HL-60 (cell line): ENCODE results near the gene TMEM171.

Experiments
- DNase-seq, 2 experiments: peaks; one replicate each; pipeline ENCODE4 v3.0.0-alpha.2; 2010 to 2020; ENCODE audit warnings: low read depth in 1 of 2, low spot score in 1 of 2
- H3K27ac ChIP-seq: fragments of 250-450 bp; sonication (Bioruptor Pico); replicated peaks from 2 replicates; pipeline ENCODE4 v1.5.1; 2020; ENCODE audit warnings: mild to moderate bottlenecking, moderate library complexity
- H3K27me3 ChIP-seq: fragments of 250-450 bp; sonication (Bioruptor Pico); 2 replicates; pipeline ENCODE4 v1.5.1; 2021; ENCODE audit warnings: mild to moderate bottlenecking, moderate library complexity; ENCODE audit not compliant: insufficient read depth, poor library complexity, severe bottlenecking
- H3K4me3 ChIP-seq: replicated peaks from 2 replicates; pipeline ENCODE4 v1.5.1; 2011; ENCODE audit warnings: mild to moderate bottlenecking, control low read depth, low read length; ENCODE audit not compliant: insufficient read depth
- GABPA ChIP-seq: IDR thresholded peaks from 2 replicates; pipeline ENCODE4 v1.6.1; 2012; ENCODE audit warnings: low read depth
- POLR2AphosphoS5 ChIP-seq: IDR thresholded peaks from 2 replicates; pipeline ENCODE4 v1.6.1; 2012; ENCODE audit warnings: low read depth
- SPI1 ChIP-seq: IDR thresholded peaks from 2 replicates; pipeline ENCODE4 v1.6.1; 2012; ENCODE audit warnings: low read depth, mild to moderate bottlenecking, borderline replicate concordance
- TF ChIP-seq, protein P1 (sequence below): IDR thresholded peaks from one replicate; pipeline ENCODE4 v1.5.1; 2011; ENCODE audit warnings: low read length, control low read depth, inconsistent platforms; ENCODE audit not compliant: insufficient read depth
- TF ChIP-seq, protein P2 (sequence below): IDR thresholded peaks from 2 replicates; pipeline ENCODE4 v1.6.1; 2012; ENCODE audit warnings: low read depth; ENCODE audit not compliant: insufficient replicate concordance

TMEM171 gene

DNA sequence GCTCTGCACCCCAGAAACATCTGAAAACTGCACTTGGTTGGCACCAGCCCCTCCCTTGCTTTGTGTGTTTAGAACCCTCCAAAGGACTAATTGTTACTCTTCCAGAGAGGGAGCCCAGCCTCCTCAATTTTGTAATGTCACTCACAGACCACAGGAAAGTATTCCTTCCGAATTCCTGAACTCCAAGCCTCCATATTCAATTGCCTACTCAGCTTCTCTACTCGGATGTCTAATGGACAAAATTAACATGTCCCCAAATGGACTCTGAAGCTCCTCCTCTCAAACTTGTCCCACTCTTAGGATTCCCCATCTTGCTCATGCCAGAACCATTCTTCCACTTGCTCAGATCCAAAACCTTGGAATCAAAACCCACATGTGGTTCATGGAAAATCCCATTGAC, 3.9 kb upstream of the TMEM171 start:
- TF ChIP-seq, protein P1, sequence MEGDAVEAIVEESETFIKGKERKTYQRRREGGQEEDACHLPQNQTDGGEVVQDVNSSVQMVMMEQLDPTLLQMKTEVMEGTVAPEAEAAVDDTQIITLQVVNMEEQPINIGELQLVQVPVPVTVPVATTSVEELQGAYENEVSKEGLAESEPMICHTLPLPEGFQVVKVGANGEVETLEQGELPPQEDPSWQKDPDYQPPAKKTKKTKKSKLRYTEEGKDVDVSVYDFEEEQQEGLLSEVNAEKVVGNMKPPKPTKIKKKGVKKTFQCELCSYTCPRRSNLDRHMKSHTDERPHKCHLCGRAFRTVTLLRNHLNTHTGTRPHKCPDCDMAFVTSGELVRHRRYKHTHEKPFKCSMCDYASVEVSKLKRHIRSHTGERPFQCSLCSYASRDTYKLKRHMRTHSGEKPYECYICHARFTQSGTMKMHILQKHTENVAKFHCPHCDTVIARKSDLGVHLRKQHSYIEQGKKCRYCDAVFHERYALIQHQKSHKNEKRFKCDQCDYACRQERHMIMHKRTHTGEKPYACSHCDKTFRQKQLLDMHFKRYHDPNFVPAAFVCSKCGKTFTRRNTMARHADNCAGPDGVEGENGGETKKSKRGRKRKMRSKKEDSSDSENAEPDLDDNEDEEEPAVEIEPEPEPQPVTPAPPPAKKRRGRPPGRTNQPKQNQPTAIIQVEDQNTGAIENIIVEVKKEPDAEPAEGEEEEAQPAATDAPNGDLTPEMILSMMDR = no peak
- TF ChIP-seq POLR2AphosphoS5 = no peak
- peaks cover 2% of the 10 kb centered on the region for H3K27me3 ChIP-seq
- DNase-seq = no peak
- no peak overlapping the region for H3K4me3 ChIP-seq
- H3K27ac ChIP-seq = no peak overlapping the region

DNA sequence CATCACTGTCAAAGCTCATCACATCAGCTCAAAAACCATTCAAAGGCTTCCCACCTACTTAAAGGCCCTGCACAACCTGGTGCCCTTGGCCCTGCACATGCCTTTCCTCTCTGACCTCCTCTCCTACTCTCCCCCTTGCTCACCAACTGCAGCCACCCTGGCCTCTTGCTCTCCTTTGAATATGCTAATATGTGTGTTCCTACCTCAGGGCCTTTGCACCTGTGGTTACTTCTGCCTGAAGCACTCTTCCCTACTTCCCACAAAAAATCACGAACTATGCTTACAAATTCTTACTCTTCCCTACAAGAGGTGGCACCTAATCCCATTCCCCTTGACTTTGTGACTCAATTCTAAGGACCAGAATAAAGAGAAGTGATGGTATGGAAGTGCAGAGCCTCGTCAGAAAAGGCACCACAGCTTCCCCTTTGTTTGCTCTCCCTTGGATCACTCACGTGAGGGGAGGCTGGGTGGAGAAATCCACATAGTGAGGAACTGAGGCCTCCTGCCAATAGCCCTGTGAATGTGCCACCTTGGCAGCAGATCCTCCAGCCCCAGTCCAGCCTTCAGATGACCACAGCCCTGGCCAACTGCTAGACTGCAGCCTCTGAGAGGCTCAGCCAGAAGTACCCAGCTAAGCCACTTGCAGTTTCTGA, 3.2 kb upstream of the TMEM171 start:
- peaks cover 2% of the 10 kb centered on the region for H3K27me3 ChIP-seq
- DNase-seq = peak in 1 of 2 experiments; percentile 53
- no peak for TF ChIP-seq POLR2AphosphoS5
- TF ChIP-seq SPI1 = peak; percentile 40; the same call in 1 of the 2 replicates
- no peak overlapping the region for H3K27ac ChIP-seq
- H3K4me3 ChIP-seq = no peak overlapping the region

DNA sequence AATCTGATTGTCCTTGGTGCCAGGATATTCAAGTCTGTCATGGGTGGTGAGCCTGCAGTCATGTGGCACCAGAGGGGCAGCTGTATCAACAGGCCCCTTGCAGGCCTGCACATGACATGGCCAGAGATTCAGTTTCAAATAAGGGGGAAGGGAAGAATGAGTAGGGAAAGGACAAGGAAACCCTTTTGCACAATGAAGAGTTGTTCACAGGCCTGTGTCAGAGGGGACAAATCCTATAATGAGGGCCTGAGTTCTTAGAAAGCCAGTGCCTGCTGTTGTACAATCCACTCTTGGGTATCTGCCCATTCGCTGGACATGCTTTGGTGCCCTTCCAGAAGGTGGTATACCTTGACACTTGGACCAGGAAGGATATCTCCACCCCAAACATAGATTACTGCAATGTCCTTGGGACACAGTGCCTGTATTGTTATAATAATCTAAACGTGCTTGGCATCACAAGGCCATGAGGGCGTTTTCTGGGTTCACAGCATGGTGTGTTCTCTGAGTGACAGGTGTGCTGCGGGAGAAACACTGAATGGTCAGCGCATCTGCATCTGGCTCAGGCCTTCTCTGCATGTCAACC, 1.9 kb upstream of the TMEM171 start:
- H3K27me3 ChIP-seq = peaks cover 2% of the 10 kb centered on the region
- H3K27ac ChIP-seq = no peak overlapping the region
- no peak overlapping the region for H3K4me3 ChIP-seq
- DNase-seq = no peak
- TF ChIP-seq GABPA (no peak), POLR2AphosphoS5 (no peak)

DNA sequence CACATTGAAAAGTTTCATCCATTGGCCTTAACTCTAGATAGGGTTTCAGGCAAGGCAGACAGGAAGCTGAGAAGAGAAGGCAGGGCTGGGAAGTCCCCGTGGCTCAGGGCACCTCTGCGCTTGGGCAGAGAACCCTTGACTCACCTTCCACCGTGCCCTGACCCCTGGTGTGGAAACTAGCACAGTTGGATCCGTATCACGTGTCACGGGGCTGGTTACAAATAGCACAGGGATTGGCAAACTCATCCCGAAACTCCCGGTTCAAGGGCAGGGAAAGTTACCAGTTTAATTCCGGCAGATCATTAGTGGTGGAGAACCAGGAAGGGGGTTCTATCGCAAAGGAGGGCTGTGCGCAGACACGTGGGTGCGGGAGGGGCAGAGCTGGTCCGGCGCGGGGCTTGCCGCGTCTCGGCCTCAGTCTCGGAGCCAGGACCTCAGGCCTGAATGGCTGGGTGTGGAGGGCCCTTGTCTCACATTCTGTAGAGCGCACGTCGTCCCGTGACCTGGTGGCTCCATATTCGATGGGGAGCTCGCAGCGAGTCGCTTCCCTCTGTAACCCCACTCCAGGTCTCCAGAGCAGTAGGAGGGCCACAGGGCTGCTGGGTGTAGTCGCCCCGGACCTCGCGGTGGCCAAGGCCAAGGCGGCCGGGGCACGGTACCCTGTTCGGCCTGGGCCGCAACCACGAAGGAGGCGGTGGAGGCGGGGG, 771 bp upstream of the TMEM171 start:
- peaks cover 2% of the 10 kb centered on the region for H3K27me3 ChIP-seq
- H3K4me3 ChIP-seq = no peak overlapping the region

DNA sequence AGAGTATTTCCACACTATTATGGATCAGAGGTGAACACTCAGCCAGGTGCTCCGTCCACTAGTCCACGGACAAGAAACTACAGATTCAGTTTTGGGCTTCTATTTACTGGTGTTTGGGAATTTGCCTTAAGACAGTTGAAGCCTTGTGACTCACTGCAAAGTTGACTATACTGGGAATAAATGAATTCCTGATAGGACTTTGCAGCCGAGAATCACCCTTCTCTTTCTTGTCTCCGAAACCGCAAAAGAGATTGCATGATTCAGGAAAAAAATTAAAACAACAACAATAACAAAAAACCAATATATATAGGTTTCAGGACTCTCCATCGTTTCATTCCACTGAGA, 716 bp downstream of the TMEM171 start:
- Histone ChIP-seq H3K4me3 (no peak overlapping the region), H3K27me3 (peaks cover 2% of the 10 kb centered on the region)

More for the DNA sequence above, 771 bp upstream of the TMEM171 start:
- DNase-seq = no peak
- TF ChIP-seq, protein P2, sequence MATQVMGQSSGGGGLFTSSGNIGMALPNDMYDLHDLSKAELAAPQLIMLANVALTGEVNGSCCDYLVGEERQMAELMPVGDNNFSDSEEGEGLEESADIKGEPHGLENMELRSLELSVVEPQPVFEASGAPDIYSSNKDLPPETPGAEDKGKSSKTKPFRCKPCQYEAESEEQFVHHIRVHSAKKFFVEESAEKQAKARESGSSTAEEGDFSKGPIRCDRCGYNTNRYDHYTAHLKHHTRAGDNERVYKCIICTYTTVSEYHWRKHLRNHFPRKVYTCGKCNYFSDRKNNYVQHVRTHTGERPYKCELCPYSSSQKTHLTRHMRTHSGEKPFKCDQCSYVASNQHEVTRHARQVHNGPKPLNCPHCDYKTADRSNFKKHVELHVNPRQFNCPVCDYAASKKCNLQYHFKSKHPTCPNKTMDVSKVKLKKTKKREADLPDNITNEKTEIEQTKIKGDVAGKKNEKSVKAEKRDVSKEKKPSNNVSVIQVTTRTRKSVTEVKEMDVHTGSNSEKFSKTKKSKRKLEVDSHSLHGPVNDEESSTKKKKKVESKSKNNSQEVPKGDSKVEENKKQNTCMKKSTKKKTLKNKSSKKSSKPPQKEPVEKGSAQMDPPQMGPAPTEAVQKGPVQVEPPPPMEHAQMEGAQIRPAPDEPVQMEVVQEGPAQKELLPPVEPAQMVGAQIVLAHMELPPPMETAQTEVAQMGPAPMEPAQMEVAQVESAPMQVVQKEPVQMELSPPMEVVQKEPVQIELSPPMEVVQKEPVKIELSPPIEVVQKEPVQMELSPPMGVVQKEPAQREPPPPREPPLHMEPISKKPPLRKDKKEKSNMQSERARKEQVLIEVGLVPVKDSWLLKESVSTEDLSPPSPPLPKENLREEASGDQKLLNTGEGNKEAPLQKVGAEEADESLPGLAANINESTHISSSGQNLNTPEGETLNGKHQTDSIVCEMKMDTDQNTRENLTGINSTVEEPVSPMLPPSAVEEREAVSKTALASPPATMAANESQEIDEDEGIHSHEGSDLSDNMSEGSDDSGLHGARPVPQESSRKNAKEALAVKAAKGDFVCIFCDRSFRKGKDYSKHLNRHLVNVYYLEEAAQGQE = no peak
- no peak for TF ChIP-seq GABPA
- no peak for TF ChIP-seq POLR2AphosphoS5
- TF ChIP-seq, protein P1 = no peak
- TF ChIP-seq SPI1 = no peak
- no peak overlapping the region for H3K27ac ChIP-seq

More for the DNA sequence above, 716 bp downstream of the TMEM171 start:
- no peak for TF ChIP-seq POLR2AphosphoS5
- TF ChIP-seq, protein P2 = no peak
- DNase-seq = no peak
- no peak overlapping the region for H3K27ac ChIP-seq
